NCI-H774 (cell line): ENCODE measurements around the gene IREB2.
A peak's percentile ranks its signal among the peaks of the same experiment; 100 is the strongest.
"Not testable (repeated sequence)": the region's sequence is repeated elsewhere in the genome, so short reads cannot be mapped to it uniquely, and the experiment has no call there.

Source experiments
- DNase-seq: peaks from one replicate; lab custom pipeline; 2025; lab: John Stamatoyannopoulos, UW

IREB2 gene

DNA sequence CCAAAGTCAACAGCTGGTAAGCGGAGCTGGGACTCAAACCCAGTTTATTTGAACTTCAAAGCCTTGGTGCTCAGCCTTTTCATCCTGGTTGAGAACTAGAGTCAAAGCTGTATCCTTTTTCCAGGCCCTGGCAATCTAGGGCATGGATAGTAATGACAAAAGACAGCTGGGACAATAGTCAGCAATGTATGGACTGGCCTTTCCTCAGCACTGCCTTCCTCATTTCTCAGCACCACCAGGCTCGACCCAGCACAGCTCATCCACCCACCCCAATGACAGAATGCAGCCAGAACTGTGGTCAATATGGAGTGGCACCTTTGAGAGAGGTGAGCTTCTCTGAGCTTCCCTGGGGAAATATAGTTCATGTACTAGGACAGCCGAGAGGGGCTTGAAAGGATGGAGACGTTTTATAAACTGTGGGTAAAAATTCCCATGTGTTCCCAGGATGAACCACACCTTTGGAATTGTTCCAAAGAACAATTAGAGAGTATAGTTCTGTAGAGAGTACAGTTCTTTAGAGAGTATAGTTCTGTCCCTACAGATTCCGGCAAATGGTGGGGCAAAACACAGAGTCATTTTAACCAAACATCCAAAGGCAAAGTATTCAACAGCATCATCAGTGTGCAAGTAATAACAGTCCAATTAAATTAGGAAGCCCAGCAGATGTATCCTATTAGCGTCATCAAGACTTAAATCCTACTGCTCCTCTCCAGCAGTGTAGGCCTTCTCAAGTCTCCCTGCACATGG lies 30.2 kb upstream of the IREB2 start:
- DNase-seq: no peak

DNA sequence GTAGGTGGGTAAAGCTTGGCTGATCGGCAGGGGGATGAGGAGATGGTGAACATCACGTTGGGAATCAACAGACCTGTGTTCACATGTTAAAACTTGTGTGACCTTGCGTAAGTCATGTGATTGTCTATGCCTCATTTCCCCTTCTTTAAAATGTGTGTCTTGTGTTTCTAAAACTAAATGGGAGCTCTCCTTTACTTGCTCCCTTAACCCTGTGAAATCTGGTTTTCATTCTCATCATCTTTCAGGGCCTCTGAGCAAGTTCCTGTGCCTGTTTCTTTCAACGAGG lies 29.7 kb upstream of the IREB2 start:
- no peak for DNase-seq

DNA sequence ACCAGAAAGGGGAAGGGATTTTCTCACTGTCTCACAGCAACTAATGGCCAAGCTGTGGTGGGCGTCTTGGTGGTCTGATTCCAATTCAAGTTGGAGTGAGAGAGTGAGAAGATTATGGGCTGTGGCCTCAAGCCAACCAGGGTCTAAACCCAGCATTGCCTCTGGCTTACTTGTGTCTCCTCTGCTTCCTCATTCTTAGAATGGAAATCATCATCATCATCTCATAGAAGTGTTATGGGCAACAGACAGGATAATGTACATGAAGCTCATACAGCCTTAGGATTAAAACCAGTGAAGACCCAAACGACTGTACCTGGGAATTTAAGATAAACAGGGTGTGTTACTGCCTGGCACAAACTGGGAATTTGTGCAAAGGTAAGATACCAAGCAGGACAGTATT lies 29.1 kb upstream of the IREB2 start:
- DNase-seq: no peak

DNA sequence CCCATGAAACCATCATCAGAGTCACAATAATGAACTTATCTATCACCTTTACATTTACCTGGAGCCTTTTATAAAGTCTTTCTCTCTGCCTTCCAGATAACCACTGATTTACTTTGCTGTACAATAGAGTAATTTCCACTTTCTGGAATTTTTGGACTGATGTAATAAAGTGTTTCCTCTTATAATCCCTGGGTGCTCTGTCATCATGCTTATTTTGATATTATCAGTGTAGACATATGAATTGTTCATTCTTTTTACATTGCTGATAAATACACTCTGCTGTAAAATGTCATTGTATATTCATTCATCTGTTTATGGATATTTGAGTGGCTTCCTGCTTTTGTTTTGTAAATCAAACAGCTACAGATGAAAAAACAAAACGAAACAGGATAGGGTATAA lies 27.0 kb upstream of the IREB2 start:
- no peak for DNase-seq

DNA sequence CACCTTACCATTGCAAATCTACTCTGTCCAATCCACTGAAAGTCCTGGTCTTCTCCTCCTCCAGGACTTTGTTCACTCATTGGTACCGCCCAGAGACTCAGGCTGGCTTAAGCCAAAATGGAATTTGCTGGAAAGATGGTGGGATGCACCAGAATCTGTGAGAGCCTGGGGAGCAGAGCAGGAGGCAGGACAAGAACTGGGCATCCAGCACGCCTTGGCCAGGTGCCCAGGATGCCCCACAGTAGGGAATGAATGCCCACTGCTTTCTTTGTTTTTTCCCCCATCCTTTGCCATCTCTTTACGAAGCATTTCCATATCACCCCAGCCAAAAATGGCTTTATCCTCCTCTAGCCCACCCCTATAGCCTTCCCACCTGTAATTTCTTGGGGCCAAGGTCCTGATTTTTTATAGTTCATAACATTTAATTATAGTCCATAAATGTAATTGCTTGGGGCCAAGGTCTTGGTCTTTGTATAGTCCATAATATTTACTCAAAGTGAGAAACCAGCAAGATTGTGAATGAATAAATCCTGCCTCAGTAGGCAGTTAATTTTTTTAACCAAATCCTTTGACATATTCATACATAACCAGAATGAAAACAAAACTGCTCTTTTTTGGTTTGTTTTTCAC lies 23.3 kb upstream of the IREB2 start:
- no peak for DNase-seq

DNA sequence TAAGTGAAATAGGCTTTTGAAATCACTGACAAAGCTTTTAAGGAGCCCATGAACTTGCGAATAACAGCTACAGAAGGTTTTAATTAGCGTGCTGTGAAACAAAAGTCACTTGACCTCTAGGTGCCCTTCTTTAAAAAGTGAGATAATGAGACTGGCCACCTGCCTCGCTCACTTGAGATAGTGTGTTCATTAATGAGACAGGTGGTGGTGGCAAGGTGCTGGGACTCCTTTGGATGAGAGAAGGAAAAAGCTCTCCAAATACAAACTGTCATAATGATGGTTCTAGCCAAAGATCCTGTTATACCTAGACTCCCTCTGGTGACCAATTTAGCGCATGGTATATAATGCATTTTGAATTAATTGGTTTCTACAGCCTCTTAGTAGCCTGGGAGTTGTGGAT lies 22.7 kb upstream of the IREB2 start:
- DNase-seq: peak; percentile 71

DNA sequence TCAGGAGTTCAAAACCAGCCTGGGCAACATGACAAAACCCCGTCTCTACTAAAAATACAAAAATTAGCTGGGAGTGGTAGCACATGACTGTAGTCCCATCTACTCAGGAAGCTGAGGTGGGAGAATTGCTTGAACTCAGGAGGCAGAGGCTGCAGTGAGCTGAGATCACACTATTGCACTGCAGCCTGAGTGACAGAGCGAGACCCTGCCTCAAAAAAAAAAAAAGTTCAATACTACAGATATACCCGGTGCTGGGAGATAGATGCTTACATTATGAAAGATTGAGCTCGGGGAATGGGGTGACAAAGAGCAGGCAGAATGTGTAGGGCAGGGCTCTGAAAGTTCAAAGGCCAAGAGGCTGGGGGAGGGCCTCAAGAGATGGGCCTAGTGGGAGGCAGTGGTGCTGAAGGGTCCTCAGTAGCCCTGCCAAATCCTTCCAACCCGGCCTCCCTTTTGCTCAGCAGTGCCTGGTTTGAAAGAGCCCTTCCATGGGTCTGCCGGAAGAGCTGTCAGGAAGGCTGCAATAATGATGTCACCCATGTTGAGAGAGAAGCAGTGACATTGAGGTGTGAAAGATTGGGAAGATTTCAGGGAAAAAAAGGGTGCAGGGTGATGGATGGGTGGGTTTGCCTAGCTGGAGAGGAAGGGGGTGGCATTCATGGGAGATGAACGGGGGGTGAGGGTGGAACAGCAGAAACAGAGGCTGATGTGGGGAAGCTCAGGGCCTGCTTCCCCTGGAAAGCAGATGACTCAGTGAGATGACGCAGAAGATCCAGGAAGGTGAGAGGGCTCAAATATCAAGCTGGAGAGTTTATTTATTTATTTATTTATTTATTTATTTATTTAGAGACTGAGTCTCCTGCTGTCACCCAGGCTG lies 20.0 kb upstream of the IREB2 start:
- no peak for DNase-seq

DNA sequence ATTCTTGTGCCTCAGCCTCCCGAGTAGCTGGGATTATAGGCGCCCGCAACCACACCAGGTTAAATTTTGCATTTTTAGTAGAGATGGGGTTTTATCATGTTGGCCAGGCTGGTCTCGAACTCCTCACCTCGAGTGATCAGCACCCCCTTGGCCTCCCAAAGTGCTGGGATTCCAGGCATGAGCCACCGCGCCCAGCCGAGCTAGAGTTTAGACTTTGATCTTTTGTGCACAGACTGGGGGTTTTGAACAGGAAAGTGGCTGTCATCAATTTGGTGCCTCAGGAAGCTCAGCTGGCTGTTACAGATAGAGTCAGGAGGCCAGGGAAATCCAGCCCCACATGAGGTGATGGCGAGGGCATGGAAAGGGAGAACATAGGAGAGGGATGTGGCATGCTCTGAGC lies 19.3 kb upstream of the IREB2 start:
- DNase-seq: no peak

DNA sequence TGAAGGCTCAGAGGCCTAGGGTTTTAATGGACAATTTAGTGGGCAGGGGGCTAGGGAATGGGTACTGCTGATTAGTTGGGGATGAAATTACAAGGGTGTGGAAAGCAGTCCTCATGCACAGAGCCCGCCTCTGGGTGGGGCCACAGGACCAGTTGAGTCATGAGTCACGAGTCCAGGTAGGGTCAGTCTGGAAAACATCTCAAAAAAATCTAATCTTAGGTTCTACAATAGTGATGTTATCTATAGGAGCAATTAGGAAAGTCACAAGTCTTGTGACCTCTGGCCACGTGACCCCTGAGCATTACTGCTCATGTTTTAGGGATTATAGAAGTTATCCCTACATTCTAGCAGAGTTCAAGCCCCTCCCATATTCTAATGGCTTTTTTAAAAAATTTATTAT lies 18.6 kb upstream of the IREB2 start:
- DNase-seq: no peak

DNA sequence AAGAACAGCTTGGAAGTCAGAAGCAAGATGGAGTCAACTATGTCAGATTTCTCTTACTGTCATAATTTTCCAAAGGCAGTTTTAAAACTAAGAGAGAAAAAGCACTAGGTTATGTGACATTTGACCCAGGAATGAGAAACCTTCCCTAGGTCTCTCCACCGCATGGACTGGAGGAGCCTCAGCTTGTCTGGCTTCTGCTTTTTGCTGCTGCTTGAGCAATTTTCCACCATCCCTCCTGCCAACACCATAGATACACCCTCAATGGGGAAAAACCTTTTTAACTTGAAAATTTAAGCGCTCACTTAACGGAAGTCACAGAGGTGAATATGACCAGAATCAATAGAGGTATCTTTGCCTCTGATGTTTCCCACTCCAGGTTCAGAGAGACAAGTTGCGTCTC lies 17.8 kb upstream of the IREB2 start:
- DNase-seq: no peak

DNA sequence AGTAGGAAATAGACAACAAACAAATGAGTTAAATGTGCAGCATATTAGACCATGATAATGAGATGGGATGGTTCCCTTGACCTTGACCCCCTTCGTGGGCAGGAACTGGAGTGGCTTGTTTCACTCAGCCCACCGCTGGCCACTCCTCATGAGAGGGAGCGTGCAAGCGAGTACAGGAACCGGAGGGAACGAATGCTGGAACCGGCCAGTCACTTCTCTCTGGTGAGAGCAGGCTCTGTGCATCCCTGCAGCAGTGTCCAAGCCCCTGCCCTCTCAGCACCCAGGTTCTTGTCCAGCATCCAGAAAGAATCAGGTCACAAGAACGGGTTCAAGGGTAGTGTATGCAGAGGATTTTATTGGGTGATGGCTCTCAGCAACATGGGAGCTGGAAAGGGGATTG lies 17.2 kb upstream of the IREB2 start:
- no peak for DNase-seq

DNA sequence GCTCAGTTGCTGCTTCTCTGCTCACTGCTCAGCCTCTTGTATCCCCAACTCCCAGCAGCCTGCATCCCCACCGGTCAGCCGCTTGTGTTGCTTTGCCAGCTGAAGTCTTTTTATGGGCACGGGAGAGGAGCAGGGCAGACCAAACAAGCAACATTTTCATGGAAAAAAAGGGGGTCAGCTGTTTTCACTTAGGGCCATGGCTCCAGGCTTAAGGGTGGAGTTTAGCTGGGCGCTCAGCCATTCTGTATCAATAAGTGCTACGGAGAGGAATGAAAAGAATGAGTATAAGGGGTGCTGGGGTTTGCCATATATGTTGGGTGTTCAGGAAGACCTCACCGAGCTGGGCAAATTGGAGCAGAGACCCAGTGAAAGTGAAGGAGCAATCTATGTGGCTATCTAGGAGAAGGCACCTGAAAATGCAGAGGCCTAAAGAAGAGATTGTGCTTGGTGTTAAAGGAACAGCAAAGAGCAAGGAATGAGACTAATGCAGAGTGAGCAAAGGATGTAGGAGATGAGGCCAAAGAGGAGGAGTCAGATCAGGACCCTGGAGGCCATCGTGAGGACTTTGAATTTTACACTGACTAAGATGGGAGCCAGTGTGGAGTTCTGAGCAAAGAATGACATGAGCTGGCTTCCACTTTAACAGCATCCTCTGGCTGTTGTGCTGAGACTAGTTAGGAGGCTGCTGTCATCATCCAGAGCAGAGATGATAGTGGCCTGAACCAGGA lies 16.6 kb upstream of the IREB2 start:
- DNase-seq: no peak

DNA sequence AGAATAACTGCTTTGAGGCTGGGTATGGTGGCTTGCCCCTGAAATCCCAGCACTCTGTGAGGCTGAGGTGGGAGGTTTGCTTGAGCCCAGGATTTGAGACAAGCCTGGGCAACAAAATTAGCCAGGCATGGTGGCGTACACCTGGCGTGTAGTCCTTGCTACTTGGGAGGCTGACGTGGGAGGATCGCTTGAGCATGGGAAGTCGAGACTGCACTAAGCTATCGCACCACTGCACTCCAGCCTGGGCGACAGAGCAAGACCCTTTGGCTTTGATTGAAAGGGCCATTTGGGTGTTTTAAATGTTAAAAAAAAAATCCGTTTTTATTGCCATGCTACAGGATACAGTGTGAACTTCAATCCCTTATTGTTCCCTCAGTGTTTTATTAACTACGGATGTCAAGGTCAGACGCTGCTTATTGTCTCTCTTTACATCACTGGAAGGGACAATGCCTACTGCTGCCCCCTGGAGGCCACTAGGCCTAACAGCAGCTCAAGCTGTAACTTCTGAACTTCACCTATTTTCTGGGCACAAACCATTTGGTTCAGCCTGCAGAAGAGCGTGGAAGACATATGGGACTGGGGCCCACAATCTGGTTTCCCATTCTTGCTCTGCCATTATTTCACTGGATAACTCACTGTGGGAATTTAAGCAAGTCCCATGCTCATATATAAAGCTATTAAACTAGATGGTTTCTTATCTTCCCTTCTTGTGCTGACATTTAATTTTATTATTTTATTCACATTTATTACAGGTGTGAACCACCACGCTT lies 15.3 kb upstream of the IREB2 start:
- DNase-seq: peak; percentile 42

DNA sequence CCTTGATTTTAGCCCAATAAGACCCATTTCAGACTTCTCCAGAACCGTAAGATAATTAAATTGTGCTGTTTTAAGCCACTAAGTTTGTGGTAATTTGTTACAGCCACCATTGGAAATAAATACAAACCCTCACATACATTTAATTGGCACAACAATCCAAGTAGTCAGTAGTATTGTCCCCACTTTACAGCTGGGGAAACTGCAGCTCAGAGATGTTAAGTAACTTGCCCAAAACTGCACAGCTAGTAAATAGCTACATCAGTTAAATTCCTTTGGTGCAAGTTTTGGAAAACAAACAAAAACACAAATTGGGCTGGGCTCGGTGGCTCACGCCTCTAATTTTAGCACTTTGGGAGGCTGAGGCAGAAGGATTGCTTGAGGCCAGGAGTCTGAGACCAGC lies 13.3 kb upstream of the IREB2 start:
- no peak for DNase-seq

DNA sequence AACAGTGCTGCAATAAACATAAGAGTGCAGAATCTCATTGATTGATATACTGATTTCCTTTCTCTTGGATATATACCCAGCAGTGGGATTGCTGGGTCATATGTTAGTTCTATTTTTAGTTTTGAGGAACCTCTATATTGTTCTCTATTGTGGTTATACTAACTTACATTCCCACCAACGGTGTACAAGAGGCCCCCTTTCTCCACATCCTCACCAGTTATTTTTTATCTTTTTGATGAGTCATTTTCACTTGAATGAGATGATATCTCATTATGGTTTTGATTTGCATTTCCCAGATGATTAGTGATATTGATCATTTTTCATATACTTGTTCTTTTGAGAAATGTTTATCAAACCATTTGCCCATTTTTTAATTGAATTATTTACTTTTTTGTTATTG lies 12.4 kb upstream of the IREB2 start:
- DNase-seq: no peak

DNA sequence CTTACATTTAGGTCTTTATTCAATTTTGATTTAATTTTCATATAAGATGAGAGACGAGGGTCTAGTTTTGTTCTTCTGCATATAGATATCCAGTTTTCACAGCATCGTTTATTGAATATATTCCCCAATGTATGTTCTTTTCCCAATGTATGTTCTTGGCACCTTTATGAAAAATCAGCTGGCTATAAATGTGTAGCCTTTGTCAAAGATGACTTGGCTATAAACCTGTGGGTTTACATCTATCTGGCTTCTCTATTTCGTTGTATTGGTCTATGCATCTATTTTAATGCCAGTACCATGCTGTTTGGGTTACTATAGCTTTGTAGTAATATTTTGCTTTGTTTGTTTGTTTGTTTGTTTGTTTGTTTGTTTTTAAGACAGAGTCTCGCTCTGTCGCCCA lies 11.7 kb upstream of the IREB2 start:
- no peak for DNase-seq

DNA sequence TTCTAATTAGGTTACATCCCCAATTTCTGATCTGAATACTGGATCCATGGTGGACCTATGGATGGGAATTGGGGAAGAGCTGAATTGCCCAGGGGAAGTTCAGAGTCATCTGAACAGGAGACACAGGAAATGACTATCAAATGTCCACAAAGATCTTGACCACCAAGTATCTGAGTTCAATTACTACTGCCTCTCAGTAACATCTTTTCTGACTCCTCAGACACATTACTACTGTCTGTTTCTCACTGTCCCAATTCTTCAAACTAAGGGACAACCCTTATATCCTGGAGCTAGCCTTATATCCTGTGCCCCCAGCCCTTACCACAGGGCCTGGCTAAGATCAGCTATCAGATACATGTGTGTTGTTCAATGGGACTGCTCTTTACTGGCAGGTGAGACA lies 10.1 kb upstream of the IREB2 start:
- DNase-seq: no peak

DNA sequence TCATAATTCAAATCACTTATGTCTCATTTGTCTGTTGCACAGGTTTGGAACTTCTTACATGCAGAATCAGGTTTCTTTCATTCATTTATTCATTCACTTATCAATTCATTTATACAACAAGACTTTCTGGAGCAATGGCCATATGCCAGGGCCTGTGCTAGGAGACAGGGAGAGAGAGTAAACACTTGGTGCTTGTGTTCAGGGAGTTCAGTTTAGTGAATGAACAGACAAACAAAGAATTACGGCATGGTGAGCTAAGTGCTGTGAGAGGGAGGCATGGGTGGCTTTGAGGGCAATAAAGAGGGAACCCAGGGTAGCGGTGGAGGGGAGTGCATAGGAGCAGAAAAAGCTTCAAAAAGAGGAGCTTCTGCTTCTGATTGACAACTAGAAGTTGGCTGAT lies 8.5 kb upstream of the IREB2 start:
- peak; percentile 88 for DNase-seq

DNA sequence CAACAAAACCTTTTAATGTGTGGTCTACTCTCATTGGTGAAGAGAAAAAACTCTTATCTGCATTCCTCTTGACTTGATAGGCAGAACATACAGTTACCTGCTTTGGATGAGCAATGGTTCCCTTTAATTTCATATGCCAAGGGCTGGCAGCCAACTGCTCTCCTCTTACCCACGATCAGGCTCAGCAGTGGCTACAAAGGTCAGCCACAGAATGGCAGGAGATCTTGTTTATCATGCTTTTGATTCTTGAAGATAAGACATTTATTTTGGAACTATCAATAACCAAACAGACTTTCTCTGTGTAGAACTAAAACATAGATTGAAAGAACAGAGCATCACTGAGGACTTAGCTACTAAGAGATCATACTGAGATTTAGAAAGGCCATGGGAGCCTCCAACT lies 6.1 kb upstream of the IREB2 start:
- no peak for DNase-seq

DNA sequence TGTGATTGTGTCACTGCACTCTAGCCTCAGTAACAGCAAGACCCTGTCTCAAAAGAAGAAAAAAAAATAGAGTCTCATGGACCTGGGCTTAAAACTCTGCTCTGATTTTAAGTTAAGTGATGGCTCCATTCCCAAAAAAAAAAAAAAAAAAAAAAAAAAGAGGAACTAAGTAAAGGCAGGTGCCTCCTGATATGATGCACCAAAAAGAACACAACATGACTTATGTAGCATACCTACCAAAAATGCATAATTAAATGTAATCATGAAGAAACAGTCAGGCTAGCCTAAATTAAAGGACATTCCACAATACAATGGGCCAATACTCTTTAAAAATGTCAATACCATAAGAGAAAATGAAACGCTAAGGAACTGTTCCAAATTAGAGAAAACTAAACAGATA lies 5.4 kb upstream of the IREB2 start:
- DNase-seq: no peak

DNA sequence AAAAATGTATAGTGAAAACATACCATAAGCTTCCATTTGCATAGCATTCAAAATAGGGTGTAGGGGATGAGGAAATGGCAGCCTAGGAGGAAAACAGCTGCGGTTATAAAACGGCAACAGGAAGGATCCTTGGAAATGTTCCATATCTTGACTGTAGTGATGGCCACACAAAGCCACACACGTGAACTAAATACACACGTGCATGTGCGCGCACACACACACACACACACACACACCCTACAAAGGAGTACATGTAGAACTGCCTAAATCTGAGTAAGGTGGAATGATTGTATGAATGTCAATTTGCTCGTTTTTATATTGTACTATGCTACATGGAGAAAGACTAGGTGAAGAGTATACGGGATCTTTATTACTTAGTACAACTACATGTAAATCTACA lies 3.9 kb upstream of the IREB2 start:
- DNase-seq: no peak

DNA sequence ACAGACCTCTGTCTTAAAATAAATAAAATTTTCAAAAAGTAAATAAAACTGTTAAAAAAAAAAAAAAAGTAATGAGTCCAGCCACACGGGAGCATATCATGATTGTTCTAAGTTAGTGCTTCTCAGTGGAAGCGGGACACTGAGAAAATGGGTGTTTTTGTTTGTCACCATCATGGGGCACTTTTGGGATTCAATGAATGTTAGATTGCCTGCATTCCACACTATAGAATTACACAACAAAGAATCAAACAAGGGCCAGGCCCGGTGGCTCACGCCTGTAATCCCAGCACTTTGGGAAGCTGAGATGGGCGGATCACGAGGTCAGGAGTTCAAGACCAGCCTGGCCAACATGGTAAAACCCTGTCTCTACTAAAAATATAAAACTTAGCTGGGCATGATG lies 3.3 kb upstream of the IREB2 start:
- DNase-seq: not testable (repeated sequence)
